GM12873 (cell line): ENCODE results near the gene SRGAP3.

Experiments
- CTCF ChIP-seq: IDR thresholded peaks from 2 replicates; pipeline ENCODE4 v1.5.1; 2012; ENCODE audit warnings: low read depth, mild to moderate bottlenecking, moderate library complexity, low read length, control low read depth; ENCODE audit not compliant: insufficient read depth; ENCODE audit errors: missing control alignments

The SRGAP3 gene

DNA sequence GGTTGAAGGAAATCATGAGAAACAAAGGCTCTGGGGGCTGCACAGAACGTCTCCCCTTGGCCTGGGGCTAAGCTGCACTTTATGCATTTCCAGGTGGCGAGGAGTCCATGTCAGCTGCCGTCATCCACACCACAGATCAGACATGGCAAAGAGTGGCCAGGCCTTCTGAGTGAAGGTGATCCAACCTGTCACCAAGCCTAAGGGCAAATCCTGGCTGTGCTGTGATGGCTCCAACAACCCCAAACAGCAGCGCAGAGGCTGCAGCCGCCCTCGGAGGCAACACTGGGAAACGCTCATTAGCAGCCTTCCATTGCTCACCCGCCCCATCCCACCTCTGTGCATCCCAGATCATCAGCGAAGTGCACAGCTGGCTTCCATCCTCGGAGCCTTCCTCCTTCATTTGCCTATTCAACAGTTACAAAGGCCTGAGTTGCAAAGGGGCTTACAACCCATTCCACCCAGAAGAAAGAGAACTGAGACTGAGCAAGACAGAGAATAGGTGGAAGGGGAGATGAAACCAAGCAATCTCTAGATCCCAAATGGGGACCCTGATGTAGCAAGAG lies 55.7 kb downstream of the SRGAP3 start:
- TF ChIP-seq CTCF = no peak

GRCh38 chr3:9193211-9193610 lies 56.2 kb downstream of the SRGAP3 start:
- no peak for TF ChIP-seq CTCF

DNA sequence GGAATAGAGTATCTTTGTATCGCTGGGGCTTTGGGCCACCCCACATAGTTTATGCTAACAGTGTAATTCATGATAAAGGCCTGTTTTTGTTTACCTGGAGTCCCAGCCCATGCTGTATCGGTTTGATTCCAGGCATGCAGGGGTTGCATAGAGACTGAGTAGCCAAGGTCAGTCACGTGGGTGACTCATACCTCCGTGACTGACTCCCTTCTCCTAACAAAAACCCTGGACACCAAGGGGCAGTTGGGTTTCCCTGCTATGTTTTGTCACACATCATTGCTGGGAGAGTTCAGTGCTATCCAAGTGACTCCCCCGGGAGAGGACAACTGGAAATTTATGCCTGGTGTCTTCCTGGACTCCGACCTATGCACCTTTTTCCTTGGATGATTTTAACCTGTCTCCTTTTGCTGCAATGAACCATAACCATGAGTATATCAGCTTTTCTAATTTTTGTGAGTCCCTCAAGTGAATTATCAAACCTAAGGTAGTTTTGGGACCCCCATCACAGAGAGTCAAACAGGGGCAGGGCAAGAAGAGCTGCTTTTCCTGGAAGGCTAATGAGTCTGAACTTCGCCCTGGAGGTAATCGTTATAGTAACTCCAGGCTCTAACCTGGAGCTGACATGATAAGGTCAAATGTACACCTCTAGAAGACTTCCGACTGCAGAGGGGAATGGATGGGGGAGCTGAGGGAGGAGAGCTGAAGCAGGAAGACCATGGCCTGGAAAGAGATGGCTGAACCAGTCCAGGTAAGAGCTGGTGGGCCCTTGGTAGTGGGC lies 57.0 kb downstream of the SRGAP3 start:
- TF ChIP-seq CTCF = no peak

DNA sequence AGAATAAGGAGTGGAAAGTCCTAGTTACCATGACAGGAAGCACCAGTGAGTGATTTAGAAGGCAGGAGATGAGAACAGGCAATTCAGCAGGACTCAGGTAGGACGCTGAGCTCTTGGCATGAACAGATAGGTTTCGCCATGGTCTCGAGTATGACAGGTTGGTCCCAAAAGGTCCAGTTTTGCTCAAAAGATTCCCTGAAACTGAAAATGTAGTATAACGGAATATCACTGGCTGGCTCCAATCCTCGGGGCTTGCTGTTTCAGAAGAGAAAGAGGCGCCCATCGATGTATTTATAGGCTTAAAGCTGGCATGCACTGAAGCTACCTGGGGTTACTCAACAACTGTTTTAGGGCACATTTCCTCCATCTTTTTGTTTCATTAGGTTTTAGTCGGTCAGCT lies 59.2 kb downstream of the SRGAP3 start:
- no peak for TF ChIP-seq CTCF

GRCh38 chr3:9188583-9188982 lies 60.9 kb downstream of the SRGAP3 start:
- no peak for TF ChIP-seq CTCF

GRCh38 chr3:9185701-9186100 lies 63.7 kb downstream of the SRGAP3 start:
- no peak for TF ChIP-seq CTCF

GRCh38 chr3:9185046-9185445 lies 64.4 kb downstream of the SRGAP3 start:
- no peak for TF ChIP-seq CTCF
